GM18499 (cell line): Measurements from ENCODE around the gene G6PD.
"Not testable (repeated sequence)": the region's sequence is repeated elsewhere in the genome, so short reads cannot be mapped to it uniquely, and the experiment has no call there.

Experiments
- ATAC-seq: cut with Tn5 transposase; IDR thresholded peaks from one replicate; pipeline ENCODE4 v1.9.1; 2021; ENCODE audit warnings: moderate number of reproducible peaks; ENCODE audit not compliant: insufficient read depth, unreplicated experiment

Gene G6PD

DNA sequence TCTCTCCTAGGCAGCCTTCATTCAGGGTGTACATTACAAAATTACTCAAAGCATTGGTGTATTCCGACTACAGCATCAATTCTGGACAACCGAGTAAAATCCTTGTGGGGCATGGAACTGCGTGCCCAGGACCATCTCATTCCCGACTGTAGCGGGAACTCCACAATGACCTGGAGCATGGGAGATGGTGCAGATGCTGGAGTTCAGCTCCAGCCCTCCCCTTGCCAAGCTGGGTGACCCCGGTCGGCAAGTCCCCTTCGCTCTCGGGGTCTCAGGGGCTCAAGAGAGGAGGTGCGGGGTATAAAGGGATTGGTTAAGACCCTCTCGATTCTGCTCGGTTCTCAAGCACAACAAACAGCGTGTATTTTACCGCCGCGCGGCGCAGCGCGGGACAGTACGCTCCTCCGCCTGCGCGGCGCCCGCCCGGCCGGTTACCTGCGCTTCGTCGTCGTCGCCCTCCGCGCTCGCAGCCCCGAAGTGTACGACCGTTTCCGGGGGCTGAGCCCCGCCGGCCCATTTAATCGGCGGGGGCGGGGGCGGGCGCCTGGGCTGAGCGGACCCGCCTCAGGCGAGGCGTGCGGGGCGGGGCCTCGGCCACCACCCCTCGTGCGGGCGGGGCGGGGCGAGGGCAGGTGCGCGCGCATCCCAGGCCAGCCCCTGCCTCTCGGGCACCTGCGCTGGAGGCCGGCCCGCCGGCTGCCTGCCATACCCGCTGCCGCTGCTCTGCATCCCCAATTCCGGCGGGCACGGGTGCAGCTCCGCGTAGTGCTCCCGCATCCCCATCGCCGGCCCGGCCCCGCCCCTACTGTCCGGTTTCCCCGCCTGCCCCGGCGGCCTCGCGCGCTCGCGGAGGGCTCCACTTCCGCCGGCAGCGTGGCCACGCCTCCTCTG, at the start of gene G6PD:
G6PD (minus strand) TSS at position 493 of the 891 bp plus-strand sequence. CDS start 691 bp downstream, outside the sequence.
- peak; percentile 27 for ATAC-seq

DNA sequence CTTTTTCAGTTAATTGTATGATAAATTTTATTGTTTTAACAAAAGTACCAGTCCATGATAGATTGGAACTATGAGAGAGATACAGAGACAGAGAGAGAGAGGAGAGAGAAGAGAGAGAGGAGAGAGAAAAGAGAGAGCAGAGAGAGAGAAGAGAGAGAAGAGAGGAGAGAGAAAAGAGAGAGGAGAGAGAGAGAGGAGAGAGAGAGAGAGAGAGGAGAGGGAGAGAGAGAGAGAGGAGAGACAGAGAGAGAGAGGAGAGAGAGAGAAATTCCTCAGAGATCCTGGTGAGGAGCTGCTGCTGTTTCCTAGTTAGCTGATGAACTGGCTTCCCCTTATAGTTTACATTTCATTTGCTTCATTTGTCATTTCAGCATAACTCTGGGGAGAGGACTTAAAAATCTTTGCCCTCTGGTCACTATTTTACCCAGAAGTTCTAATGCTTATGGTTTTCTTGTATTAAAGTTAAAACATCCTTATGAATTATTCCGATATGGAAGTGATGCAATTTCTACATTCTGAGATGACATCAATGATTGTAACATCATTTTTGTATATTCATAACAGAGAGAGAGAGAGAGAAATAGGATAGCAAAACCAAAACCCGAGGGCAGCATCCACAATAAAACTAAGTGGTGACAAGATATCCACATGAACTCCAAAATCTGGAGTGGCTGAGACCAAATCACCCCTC, 49.1 kb upstream of the G6PD start:
- no peak for ATAC-seq

DNA sequence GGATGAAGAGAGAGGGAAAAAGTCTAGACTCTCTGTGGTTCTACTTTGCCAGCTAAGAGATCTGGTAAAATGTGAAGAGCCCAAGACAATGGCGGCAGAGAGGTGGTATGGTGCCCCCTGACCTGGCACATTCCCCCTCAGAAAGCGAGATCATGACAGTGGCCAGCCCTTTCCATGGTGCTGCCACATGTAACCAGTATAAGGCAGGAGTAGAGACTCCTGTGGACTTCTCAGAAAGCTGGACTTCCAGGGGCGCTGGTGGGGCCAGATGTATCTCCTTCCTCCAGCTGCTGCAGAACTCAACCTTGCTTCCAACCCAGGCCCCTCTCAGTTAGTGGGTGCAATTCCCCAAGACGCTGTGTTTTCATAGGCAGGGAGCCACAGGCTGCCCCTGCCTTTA, 47.8 kb upstream of the G6PD start:
- no peak for ATAC-seq

DNA sequence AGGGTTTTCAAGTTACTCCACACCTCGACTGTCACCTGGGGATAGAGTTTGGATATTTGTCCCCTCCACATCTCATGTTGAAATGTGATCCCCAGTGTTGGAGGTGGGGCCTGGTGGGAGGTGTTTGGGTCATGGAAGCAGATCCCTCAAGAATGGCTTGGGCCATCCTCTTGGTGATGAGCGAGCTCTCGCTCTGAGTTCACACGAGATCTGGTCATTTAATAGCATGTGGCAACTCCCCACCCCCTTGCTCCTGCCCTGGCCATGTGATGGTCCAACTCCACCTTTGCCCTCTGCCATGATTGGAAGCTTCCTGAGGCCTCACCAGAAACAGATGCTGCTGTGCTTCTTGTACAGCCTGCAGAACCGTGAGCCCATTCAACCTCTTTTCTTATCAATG, 46.6 kb upstream of the G6PD start:
- no peak for ATAC-seq

DNA sequence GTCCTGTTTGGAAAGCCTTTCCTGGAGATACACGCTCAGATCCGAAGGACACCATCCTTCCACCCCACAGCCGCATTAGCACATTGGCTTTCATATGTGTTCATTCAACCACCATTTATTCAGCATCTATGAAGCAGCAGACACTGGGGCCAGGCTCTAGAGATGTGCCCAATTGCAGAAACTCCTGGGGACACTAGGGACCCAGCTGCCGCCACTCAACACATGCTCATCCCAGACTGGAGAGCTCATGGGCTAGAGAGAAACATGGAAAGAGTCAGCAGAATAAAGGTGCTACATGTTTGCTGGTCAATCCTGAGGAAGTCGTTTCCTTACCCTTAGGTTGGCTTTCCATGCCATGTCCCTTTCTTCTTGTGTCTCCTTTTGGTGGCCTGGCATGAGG, 45.9 kb upstream of the G6PD start:
- ATAC-seq, result no peak

DNA sequence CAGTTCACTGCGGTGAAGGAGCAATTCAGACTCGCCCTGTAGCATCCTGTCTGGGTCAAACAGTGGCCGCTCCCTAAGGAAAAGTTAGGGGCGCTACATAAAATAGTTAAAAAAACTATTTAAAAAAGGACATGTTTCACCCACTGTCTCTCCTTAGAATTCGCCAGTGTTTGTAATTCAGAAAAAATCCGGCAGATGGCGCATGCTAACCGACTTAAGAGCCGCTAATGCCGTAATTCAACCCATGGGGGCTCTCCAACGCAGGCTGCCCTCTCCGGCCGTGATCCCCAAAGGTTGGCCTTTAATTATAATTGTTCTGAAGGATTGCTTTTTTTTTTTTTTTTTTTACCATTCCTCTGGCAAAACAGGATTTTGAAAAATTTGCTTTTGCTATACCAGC, 43.8 kb upstream of the G6PD start:
- ATAC-seq, result not testable (repeated sequence)

DNA sequence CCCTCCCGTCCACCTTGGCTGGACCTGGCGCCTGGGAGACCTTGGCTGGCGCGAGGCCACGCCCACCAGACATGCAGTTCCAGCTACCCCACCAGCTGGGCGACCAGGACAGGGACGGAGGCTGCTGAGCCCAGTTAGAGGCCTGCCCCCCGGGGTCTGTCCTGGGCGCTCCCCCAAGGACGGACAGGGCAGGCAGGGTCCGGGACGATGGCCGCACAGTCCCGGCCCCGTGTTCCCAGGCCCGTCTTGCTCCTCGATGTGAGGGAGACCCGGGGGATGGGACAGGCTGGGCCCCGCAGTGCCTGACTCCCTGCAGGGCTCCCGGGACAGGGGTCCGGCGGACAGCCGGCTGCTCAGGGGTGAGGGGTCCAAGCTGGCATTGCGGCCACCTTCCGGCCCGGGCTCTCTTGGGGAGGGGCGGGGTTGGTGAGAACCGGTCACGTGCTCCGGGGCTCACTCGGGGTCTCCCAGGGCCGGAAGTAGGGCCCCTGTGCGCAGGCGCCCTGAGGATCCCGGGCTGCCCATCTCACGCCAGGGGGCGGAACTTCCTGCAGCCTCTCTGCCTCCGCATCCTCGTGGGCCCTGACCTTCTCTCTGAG, 38.0 kb upstream of the G6PD start, which contains the start of gene CTAG1A:
CTAG1A (plus strand) TSS at position 549 of the 599 bp plus-strand sequence. CDS start 74 bp downstream, outside the sequence.
- not testable (repeated sequence) for ATAC-seq

DNA sequence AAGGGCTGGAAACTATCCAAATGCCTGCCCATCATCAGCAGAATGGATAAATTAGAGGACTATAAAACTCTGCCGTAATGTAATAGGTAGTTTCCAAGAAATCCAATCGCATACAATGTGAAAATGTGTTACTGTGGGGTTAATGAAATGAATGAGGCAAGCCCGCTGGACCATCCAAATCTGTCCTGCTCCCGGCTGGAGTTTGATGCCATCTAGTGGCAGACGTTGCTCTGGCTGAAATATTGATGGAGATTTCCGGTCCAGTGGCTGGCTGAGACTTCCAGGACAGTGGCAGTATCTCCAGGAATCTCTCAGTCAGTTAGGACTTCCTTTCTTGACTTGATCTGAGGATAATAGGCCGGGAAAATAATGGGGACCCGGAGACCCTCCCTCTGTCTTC, 36.3 kb upstream of the G6PD start:
- ATAC-seq, result not testable (repeated sequence)

DNA sequence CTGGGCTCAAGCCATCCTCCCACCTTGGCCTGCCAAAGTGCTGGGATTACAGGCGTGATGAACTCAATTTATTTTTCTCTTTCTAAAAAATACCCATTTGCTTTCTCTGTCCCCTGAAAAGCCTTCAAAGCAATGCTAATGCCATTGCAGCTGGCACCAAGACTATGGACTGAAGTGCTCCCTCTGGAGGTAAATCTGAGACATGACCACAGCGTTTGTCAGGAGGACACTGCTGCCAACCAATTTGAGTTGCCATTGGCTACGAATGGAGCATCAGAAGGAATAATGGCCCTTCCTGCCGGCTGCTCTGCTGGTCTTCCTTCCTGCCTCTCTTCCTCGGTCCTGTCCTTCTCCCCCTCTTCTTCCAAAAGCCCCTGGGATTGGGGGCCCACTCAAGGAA, 28.4 kb upstream of the G6PD start:
- ATAC-seq, result not testable (repeated sequence)

DNA sequence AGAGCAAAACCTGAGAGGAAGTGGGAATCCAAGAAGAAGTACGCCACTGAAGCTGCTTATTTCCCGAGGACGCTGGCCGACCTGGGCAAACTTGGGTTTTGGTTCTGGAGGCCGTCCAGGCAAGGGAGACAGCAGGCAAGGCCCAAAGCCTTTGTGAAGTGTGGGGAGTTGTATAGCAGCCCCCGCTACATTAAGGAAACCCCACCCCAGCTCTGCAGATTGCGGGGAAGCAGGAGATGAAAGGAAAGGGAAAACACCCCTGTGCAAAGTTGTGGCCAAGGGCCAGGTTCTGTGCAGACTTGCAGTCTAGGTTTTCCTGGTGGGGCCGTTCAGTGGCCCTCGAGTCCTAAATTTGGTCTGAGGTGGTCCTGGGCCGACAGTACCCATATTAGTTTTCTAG, 26.4 kb upstream of the G6PD start:
- not testable (repeated sequence) for ATAC-seq

DNA sequence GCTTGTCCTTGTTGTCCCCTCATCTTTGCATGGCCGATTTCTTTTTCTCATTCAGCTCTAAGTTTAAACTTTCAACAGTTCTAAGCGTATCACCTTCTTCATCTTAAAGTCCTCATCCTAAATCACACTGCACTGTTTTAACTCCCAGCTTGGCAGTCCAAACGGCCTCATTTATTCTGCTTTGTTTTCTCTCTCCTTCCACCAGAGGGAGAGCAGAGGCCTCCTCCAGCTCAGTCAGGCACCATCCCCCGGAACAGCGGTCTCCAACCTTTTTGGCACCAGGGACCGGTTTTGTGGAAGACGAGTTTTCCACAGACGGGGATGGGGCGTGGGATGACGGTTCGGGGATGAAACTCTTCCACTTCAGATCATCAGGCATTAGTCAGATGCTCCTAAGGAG, 23.7 kb upstream of the G6PD start:
- not testable (repeated sequence) for ATAC-seq

DNA sequence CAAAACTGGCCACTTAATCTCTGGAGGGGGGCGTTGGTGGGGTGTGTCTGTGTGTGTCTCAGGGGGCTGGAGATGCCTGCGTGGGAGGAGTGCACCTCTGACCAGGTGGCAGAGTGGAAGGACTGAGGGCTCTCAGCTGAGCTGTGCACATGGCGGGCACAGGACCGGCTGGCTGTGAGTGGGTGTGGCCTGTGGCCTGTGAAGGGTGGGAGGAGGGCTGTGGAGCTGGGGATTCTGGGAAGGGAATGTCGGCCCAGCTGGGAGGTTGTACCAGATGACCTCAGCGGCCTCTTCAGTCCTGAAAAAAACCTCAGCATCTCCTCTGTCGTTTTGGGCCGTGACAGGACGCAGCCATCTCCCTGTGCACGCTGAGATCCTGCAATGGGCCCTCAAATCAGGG, 15.6 kb upstream of the G6PD start:
- not testable (repeated sequence) for ATAC-seq

DNA sequence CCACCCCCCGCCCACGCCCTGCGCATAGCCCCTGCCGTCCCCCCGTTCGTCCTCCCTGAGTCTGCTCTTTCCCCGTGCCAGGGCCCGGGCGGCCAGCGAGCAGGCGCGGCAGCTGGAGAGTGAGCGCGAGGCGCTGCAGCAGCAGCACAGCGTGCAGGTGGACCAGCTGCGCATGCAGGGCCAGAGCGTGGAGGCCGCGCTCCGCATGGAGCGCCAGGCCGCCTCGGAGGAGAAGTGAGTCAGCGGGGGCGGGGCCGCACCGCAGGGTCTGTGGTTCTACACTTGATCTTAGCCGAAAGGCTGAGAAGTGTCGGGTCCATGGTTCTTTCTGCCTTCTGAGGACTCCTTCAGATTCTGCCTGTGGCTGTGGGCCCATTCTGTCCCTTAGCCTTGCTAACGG, 13.7 kb upstream of the G6PD start:
- not testable (repeated sequence) for ATAC-seq

DNA sequence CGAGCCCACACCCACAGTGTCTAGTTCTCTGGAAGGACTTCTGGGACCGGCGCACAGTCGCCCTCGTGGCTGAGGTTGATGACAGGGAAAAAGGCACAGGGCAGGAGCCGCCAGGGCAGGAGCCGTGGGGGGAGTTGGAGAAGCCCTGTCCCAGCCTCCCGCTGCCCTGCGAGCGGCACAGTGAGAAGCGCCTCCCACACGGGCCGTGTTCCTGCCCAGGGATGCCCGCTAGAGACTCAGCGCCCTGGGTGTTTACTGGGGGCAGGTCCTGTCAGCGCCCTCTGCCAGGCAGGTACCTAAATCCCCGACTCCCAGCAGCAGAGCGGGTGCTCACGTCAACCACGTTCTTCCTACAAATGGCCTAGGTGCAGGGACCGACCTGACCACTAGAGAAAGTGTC, 12.2 kb upstream of the G6PD start:
- not testable (repeated sequence) for ATAC-seq

DNA sequence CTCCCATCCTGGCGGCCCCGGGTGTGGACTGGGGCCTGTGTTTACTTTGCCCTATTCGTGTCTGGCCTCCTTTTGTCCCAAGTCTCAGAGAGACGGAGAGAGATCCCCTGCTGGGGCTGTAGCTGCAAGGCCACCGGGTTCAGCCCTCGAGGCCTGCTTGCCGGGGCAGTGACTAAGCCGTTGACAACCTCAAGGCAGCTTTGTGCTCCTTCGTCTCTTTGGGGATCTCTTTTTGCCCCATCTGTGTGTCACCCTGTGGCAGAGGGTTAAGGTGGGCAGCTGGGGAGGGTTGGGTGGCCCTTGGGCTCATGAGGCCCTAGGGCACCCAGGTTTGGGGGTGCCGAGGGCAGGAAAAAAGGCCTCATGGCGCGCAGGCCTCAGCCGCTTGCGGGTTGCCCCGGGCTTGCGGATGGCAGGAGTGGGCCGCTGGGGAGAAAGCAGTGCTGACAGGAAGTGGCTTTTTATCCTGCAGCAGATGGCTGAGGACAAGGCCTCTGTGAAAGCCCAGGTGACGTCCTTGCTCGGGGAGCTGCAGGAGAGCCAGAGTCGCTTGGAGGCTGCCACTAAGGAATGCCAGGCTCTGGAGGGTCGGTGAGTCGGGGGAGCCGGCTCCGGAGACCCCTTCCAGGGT, 11.5 kb upstream of the G6PD start:
- ATAC-seq, result not testable (repeated sequence)

DNA sequence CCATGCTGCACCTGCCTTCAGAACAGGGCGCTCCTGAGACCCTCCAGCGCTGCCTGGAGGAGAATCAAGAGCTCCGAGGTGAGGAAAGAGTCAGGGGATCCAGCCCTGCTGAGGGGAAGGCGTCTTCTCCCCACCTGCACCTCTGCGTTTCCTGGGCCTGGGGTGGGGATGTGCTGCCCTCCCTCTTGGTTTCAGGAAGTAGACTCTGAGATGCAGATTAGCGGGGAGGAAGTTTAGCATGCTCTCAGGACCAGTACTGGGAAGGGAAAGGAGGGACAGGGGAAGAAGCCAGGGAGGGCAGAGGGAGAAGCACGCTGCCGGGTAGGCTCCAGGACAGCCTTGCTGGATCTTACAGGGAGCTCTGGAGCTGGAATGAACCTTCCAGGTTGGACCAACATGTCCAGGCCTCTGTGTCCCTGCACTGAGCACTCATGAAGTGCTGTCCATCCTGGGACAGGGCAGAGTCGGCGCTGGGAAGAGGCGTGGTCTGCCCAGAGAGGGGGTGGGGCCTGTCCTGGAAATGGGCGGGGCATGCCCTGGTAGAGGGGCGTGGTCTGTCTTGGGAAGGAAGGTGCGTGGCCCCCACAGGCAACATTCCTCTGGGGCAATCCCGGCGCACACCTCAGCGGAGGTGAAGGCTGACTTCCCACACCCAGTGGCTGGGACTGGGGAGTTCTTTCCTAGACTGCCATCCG, 5.6 kb upstream of the G6PD start:
- ATAC-seq, result not testable (repeated sequence)

DNA sequence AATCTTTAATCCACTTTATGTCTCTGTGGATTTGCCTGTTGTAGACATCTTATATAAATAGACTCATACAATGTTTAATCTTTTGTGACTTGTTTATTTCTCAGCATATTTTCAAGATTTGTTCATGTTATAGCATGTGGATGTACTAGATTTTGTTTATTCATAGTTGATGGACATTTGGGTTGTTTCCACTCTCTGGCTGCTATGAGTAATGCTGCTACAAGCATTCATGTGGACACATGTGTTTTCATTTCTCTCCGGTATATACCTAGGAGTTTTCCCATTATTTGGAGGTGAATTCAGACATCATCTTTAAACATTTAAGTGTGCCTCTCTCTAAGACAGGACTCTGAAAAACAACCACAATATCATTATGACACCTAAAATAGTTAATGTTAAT, 3.1 kb upstream of the G6PD start:
- no peak for ATAC-seq

DNA sequence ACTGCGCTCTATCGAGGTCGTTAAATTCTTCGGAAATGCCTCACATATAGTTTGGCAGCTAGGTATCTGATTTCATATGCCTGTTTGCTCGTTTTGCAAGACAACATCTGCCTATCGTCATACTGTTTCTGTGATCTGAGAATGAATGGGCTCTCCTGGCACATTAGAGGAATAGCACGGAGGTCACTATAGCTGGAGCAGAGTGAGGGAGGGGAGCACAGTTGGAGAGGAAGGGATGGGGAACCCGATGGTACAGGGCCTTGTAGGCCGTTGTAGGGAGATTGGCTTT, 1.3 kb upstream of the G6PD start:
- ATAC-seq, result no peak

DNA sequence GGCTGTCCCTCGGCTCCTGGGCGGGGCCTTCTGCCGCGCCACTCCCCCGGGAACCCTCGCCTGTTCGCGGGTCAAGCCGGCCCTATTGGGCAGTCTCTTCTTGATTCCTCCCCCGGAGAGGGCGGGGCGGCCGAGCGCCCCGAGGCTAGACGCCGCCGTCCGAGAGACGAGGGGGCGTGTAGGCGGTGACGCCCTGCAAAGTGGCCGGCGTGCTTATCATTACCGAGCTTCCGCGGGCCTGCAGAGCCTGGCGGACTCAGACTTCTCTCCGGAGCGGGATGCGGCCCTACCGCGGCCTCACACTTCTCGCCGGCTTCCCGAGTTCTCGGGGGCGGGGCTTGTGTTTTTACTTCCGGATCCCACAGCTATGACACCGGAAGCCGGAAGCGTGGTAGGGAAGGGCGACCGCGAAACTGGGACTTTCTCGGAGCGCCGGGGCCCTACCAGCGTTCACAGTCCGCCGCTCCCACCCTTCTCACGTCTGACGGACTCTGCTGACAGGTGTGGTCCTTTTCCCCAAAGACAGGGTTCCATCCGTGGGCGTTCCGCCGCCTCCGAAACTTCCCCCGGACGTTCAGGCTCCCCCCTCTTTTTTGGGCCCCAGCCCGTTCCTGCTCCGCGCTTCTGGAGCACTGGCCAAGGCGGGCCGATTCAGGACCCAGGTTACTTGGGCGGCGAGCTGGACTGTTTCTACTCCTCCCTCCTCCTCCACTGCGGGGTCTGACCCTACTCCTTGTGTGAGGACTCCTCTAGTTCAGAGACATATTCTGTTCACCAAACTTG, 790 bp upstream of the G6PD start, which contains the start of gene IKBKG:
IKBKG (plus strand) TSS at position 376 of the 783 bp plus-strand sequence. CDS start 4,383 bp downstream, outside the sequence.
- ATAC-seq, result peak; percentile 61
